HuH-7.5 (cell line): ENCODE measurements around the gene TERB1.

ENCODE experiments used
- DNase-seq: peaks from one replicate; pipeline ENCODE4 v3.0.0; 2011; ENCODE audit warnings: low spot score

Gene TERB1, protein sequence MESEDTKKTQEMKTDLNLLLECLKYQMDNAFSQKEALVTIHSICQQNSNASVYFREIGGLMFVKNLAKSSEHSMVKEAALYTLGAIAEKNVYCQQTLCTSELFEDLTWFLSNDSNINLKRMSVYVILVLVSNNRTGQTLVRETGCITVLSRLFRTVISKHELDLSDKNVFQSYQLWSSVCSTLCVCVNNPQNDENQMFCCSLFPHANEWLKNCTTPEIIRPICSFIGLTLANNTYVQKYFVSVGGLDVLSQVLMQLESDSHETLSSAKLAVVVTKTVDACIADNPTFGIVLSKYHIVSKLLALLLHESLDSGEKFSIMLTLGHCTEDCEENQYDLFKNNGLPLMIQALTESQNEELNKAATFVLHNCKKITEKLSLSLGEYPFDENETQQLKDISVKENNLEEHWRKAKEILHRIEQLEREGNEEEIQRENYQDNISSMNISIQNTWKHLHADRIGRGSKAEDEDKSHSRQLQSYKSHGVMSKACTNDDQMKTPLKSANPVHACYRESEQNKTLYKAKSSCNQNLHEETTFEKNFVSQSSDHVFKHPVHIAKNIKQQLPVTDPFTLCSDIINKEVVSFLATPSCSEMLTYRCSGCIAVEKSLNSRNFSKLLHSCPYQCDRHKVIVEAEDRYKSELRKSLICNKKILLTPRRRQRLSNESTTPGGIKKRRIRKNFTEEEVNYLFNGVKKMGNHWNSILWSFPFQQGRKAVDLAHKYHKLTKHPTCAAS

DNA sequence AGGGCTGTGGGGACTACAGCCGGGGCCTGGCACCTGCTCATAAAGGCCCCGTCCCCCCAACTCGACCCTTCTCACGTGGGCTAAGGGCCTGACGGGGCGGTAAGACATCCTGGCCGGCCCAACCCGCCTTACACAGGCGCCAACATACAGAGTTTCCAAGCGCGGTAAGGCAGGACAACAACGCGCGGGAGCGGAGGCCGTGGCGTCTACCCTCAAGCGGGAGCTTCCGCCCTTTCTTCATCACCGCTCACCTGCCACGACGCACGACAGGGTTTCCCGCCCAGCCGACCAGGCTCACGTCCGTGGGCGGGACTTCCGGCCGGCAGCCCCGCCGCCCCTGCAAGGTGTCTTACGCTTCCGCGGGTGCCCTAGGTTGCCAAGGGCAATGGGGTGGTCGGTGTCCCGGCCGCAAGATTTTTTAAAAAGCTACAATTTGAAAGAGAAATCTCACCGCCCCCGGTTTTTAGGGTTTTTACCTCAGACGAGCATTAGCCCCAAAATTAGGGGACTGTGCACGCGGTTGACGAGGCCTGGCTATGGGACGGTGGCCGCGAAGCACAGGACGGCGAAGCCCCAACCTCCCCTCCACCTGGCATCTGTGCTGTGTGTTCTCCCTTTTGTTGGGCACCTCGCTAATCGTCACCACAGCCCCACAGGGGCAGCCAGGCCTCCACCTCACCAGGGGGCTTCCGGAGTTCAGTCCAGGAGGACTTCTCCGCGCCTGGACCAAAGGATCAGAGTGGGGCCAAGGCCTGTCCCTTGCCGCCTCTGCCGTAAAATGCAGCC is at the start of gene TERB1:
Gene TERB1, minus strand, starts transcription at position 265 of the 786 bp plus-strand sequence. CDS start 4,786 bp downstream, outside the sequence.
- DNase-seq, result no peak

DNA sequence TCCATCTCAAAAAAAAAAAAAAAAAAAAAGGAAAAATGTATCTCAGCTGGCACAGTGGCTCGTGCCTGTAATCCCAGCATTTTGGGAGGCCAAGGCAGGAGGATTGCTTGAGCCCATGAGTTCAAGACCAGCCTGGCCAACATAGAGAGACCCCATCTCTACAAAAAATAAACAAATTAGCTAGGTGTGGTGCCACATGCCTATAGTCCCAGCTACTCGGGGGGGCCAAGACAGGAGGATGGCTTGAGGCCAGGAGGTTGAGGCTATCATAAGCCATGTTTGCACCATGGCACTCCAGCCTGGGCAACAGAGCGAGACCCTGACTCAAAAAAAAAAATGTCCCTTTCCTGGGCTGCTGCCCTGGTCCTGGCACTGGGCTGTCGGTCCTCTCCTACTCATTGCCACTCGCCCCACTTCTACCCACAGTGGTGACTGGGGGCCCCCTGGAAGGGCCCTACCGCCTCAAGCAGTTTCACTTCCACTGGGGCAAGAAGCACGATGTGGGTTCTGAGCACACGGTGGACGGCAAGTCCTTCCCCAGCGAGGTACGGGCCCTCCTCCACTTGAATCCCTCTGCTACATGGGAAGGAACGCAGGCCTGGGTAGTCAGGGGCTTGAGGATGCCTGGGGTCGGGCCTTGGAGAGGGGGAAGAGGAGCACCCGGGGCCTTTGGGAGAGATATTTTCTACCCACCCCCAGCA is 48.9 kb upstream of the TERB1 start:
- DNase-seq, result no peak

DNA sequence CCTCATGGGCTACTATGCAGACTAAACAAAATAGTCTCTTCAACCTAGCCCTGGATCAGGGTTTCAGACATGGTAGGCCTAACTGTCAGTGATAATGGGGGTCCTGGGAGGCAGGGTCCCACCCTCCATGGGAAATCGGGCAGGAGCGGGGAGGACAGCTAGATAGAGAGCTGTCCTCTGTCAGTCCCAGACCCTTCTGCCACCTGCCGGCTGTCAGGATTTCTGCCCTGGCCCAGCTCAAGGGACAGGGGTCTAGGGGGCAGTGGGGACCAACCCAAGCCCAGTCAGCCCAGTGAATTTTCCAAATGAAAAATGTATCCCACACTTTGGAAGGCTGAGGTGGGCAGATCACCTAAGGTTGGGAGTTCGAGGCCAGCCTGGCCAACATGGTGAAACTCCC is 48.2 kb upstream of the TERB1 start:
- no peak for DNase-seq

DNA sequence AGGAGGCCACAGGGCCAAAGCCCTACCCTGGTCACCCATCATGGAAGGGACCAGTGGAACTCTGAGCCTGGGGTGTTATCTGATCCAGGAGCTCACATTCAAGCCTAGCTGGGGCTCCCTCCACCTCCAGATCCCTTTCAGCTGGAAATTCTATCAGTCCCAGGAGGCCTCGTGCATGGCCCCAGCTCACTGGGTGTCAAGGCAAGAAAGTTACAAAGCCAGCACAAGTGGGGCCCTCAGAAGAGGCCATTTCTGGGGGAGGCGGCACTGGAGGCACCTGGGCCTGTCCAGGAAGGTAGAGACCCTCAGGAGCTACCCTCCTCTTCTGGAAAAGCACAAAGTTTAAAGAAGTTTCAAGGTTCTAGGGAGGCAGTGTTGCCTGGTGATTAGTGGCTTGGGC is 47.6 kb upstream of the TERB1 start:
- no peak for DNase-seq

DNA sequence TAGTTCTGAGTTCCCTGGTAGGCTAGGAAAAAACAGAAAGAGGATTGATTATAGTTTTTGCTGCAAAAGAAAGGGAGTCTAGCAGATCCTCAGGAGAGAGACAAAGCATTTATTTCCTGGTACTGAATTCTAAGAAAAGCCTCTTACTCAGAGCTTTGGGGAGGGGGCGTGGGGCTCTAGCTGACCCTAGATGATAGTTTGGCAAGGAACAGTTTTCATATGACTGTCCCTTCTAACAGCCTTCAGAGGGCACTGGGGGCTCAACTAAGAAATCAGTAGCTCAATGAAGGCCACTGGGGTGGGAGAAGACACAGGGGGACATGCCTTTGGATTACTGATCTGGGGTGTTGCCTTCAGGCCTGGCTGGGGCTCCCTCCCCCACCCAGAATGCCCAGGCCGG is 46.8 kb upstream of the TERB1 start:
- DNase-seq, result no peak

DNA sequence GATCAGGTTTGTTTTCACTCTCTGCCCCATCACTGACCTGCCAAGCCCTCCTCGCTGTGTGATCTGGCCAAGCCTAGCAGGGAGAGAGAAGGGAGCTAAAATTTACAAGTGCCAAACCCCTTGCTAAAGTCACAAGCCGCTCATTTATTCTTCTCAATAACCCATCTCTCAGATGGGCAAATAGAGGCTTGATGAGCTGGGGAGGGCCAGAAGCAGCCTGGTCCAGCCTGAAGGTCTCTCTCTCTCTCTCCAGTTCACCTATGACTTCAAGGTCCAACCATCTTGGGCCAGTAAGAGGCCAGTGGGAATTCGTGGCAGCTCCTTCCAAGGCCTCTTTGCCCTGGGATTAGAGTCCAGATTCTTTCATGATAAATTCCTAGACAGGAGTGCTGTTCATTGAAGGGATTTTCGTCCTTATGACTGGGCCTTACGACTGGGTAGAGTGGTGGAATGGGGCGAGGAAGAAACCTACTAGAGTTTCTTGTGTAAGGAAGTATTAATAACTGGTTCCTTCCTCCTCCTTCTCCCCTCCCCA is 46.2 kb upstream of the TERB1 start:
- no peak for DNase-seq

DNA sequence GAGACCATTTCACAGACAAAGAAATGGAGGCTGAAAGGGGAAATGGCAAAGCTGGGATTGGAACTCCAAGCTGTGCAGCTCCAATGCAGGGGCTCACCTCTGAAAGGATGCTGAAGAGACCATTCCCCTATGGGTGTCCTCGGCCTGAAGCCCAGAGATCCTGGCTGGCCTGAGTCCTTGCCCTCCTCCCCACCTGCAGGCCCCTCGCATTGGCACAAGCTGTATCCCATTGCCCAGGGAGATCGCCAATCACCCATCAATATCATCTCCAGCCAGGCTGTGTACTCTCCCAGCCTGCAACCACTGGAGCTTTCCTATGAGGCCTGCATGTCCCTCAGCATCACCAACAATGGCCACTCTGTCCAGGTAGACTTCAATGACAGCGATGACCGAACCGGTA is 45.4 kb upstream of the TERB1 start:
- no peak for DNase-seq

DNA sequence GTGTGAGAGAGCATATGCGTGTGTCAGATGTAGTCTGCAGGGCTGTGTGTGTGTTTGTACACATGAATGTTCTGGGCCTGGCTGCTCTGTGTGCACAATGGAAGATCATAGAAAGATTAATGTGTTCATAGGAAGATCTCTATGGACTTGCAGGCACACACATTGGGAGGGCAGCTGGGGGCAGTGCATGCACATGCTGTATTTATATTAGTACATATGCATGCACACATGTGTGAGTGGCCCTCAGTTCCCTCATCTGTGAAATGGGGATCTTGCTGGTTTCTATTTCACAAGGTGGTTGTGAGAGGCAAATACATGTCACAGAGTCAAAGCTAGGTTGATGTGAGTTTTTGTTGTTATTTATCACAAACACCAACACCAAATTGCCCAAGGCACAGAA is 44.9 kb upstream of the TERB1 start:
- DNase-seq, result no peak

DNA sequence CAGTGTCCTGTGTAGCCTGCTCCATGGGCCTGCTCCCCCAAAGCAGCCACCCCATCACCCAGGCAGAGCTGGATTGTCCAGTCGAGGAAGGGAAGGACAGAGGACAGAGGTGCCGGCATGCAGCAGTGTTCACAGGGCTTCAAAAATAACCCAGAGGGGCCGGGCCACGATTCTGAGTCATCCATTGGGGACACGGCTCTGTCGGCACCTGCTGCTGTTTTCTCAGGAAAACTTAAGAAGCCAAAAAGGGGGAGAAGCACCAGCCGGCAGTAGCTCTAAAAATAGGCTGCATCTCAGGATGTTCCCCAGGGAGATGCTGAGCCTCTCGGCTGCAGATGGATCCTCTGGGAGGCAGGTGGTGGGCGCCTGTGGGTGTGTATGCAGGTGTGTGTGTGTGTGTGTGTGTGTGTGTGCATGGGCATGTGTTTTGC is 44.4 kb upstream of the TERB1 start:
- DNase-seq, result no peak

DNA sequence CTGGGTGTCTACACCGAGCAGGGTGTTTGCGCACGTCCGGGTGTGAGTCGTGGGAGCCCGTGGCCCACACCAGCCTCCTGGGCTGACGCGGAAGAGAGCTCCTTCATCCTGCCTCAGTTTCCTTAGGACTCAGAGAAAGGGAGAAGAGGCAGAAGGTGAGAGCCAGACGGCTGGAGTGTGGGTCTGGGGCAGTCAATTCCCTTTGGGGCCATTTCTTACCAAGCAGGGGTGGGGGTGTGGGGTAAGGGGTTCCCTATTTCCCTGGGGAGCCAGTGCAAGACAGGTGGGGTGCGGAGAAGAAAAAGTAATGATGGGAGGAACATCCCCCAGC is 43.7 kb upstream of the TERB1 start:
- DNase-seq, result no peak

DNA sequence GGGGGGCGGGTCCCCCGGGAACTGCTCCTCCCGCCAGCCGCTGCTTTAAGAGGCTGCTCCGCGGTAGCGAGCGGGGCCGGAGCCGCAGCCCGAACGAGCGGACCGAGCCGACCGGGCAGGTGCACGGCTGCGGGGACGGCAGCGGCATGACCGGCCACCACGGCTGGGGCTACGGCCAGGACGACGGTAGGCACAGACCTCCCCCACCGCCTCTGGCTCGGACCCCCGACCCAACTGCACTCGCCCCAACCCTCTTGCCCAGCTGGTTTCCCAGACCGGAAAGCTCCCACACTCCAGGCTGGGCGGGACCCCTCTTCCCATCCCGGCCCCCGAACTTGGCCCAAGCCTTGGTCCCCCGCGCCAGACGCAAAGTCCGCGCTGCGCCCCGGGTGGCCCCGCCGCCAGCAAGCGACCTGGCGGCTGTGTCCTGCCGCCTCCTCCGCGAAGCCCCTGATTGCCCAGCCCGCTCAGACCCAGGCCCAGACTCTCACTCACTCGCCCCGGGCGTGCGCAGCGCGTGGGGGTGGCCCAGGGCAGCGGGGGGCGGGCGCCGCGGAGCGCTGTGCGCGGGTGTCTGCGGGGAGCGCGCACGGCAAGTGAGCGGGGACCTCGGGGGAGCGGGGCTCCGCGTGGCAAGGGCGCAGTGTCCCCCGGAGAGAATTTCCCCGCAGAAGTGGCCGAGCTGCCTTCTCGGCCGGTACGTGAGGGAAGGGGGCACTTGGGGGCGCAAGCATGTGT is 43.1 kb upstream of the TERB1 start, which contains the start of gene CA7:
Gene CA7, plus strand, starts transcription at position 73 of the 738 bp plus-strand sequence. Its CDS starts 74 bp downstream, at position 147.
- no peak for DNase-seq

DNA sequence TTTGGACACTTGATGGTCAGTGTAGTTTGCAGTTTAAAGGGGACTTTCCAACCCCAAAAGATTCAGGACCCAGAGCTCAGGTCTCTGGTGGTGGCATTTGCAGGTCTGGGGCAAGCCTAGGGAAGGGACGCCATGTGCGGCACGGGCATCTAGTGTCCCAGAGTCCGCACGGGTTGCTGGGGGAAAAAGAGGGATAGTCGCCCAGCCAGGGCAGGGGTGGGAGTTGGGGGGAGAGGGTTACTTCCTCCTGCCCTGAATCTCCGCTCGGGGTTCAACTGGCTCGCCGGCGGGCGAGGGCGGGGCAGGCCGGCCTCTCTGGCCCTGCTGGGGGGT is 42.6 kb upstream of the TERB1 start:
- DNase-seq, result no peak

DNA sequence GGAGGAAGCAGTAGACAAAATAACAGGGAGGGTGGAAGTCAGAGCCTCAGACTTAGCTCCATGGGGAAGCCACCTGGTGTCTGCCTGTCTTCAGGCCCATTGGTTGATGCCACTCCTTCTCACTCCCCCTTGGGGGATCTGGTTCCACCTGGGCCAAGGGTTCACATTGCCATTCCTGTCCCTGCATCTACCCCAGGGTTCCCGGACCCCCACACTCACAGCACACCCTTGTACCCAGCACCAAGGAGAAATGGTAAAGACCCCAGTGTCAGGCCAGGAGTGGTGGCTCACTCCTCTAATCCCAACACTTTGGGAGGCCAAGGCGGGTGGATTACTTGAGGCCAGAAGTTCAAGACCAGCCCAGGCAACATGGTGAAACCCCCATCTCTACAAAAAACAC is 41.8 kb upstream of the TERB1 start:
- no peak for DNase-seq

DNA sequence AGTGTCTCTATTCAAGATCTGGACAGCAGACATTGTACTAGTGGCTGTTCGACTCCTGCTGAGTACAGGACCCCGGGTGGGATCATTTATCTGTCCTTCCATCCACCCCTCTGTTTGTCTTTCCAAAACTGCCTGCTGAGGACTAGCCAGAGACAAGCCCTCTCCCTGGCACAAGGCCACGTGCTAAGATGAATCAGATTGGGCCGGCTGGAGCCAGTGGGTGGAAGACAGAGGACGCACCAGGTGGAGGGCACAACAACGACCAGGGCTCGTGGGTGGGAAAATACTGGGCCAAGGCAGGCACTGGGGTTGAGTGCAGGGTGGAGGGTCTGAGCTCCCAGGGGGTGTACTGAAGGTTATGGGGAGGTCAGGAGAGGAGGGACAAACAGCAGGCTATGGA is 41.4 kb upstream of the TERB1 start:
- no peak for DNase-seq

DNA sequence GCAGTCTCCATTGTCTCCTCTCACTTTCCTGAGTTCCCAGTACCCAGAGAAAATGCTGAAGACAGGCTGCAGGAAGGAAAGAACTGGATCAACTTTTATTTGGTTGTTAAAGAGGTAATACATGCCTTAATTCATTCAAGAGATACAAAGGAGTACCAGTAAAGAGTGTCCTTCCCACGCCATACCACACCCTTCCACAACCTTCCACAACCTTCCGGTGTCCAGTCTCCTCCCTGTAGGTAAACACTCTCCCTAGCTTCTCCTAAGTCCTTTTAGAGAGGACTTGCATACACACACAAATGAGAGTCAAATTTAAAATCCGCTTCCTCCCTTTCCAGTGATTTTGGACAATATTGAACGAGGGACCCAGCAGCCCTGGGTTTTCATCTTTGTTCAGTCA is 40.0 kb upstream of the TERB1 start:
- DNase-seq, result no peak

DNA sequence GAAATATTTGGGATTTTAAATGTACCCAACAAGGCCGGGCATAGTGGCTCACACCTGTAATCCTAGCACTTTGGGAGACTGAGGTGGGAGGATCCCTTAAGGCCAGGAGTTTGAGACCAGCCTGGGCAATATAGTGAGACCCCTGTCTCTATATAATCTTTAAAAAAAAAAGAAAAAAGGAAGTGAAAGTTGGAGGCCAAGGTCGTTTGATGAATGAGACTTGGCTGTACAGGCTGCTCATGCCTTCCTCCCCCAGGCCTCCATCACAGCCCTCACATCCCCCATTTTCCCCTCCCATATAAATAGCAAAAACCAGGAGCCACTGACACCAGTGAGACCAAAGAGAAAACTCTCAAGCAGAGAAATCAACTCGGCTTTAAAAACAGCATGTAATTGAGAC is 39.5 kb upstream of the TERB1 start:
- no peak for DNase-seq

DNA sequence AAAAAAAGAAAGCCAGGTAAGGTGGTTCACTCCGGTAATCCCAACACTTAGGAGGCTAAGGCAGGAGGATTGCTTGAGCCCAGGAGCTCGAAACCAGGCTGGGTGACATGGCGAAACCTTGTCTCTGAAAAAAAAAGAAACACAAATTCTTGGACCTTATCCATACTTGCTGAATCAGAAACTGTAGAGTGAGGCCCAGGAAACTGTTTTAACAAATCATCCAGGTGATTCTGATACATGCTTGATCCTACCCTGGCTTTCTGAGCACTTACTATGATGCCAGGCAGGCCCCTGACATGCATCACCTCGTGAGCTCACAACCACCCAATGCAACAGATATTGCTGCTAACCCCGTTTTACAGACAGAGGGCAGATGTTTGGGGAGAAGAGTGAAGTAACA is 33.4 kb upstream of the TERB1 start:
- DNase-seq, result no peak

DNA sequence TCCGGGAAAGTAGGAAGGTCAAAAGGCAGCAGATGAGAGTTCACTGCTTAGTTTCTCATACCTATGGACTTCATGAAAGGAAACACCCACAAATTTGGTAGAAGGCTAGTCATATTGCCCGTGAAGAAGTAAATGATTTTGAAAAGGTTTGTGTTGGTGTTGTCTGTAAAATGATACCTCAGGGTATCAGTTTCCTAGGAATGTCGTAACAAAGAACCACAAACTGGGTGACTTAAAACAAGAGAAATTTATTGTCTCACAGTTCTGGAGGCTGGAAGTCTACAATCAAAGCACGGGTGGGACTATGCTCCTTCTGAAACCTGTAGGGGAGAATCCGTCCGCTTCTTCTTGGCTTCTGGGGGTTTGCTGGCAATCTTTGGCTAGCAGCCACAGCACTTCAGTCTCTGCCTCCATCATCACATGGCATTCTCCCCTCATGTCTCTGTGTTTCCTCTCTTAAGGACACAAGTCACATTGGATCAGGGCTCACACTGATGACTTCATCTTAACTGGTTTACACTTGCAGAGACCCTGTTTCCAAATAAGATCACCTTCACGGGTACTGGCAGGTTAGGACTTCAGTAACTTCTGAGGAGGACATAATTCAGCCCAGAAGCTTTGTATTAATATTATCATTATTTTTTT is 31.4 kb upstream of the TERB1 start:
- DNase-seq, result no peak

DNA sequence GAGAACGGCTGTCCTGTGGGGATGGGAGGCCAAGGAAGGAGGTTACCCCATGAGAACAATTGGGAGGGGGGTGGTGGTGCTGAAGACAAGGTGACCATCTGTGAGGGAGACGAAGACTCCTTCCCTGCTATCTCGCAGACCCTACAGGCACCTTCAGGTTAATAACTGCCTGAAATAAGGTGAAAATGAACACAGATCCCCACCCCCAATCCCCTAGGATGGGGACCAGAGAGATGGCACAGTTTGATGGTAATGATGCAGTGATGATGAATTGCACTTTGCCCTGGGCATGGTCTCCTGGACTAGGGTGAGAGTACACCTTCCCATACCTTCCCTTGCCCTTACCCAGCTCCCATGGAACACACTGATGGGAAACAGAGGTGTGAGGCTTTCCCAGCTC is 30.8 kb upstream of the TERB1 start:
- no peak for DNase-seq
